Smooth muscle cell (in vitro differentiated cells): ENCODE results near the gene LRBA. TPM values are rescaled to one million over a fixed set of nuclear protein-coding genes. Genes with fewer than 3 reads are reported as not detected.

Experiments used
- DNase-seq: peaks from one replicate; lab custom pipeline; 2025; ENCODE audit not compliant: unreplicated experiment; lab: John Stamatoyannopoulos, UW
- H2AFZ ChIP-seq: fragments of 200-600 bp; sonication (generic); 2 replicates; pipeline ENCODE4 v1.6.0; 2016; ENCODE audit warnings: antibody characterized with exemption, low read depth, mild to moderate bottlenecking
- H3F3A ChIP-seq: fragments of 200-600 bp; sonication (generic); 2 replicates; pipeline ENCODE4 v1.6.0; 2017; ENCODE audit warnings: antibody characterized with exemption, low read depth
- H3K27ac ChIP-seq: fragments of 200-600 bp; sonication (generic); 2 replicates; pipeline ENCODE4 v1.5.1; 2016; ENCODE audit warnings: low read depth, mild to moderate bottlenecking
- H3K27me3 ChIP-seq: fragments of 200-600 bp; sonication (generic); 2 replicates; pipeline ENCODE4 v1.6.1; 2016; ENCODE audit warnings: low read depth, mild to moderate bottlenecking
- H3K36me3 ChIP-seq: fragments of 200-600 bp; sonication (generic); 2 replicates; pipeline ENCODE4 v1.5.1; 2016; ENCODE audit warnings: low read depth
- H3K4me1 ChIP-seq: fragments of 200-600 bp; sonication (generic); 2 replicates; pipeline ENCODE4 v1.5.1; 2016; ENCODE audit warnings: low read depth
- H3K4me2 ChIP-seq: fragments of 200-600 bp; sonication (generic); 2 replicates; pipeline ENCODE4 v1.6.0; 2016; ENCODE audit warnings: mild to moderate bottlenecking
- H3K4me3 ChIP-seq: fragments of 200-600 bp; sonication (generic); 2 replicates; pipeline ENCODE4 v1.5.1; 2016; ENCODE audit warnings: mild to moderate bottlenecking
- H3K79me2 ChIP-seq: fragments of 200-600 bp; sonication (generic); 2 replicates; pipeline ENCODE4 v1.6.0; 2016; ENCODE audit warnings: low read depth, mild to moderate bottlenecking
- H3K9ac ChIP-seq: fragments of 200-600 bp; sonication (generic); 2 replicates; pipeline ENCODE4 v1.6.0; 2016; ENCODE audit warnings: low read depth
- H3K9me3 ChIP-seq: fragments of 200-600 bp; sonication (generic); replicated peaks from 2 replicates; pipeline ENCODE4 v1.5.1; 2016; ENCODE audit warnings: low read depth
- H4K20me1 ChIP-seq: fragments of 200-600 bp; sonication (generic); 2 replicates; pipeline ENCODE4 v1.6.0; 2016; ENCODE audit warnings: low read depth
- CTCF ChIP-seq: fragments of 200-600 bp; sonication (generic); IDR thresholded peaks from 2 replicates; pipeline ENCODE4 v1.5.1; 2017; ENCODE audit warnings: borderline replicate concordance, mild to moderate bottlenecking, antibody characterized with exemption; ENCODE audit not compliant: insufficient read depth, poor library complexity, severe bottlenecking
- WGBS: methylation state at CpG from one replicate; pipeline ENCODE4 v1.1.7; 2016; ENCODE audit warnings: low lambda C conversion rate; 5-methylcytosine and 5-hydroxymethylcytosine counted together
- polyA plus RNA-seq: library from polyadenylated mRNA; unstranded; fragments of >200 nt; fragmentation: Nextera tagmentation; extraction: Ambion mirVana; gene quantifications from 2 replicates; pipeline ENCODE4 v1.2.1, GENCODE V29; 2016
- total RNA-seq: library from RNA; depleted of rRNA; stranded (reverse); fragments of >200 nt; gene quantifications from 2 replicates; pipeline ENCODE4 v1.2.3, GENCODE V29; 2014

The LRBA gene
- total and polyA plus RNA-seq, 2 experiments from 2014 or later, result 1.6 to 26.2 TPM

GRCh38 chr4:150817017-150817416 is 198.1 kb downstream of the LRBA start:
- no peaks in the 10 kb centered on the region for H3K79me2 ChIP-seq
- no peak overlapping the region for H3K4me2 ChIP-seq
- DNase-seq, result no peak
- H3K4me3 ChIP-seq, result no peak overlapping the region
- H3K9me3 ChIP-seq, result no peaks in the 10 kb centered on the region
- WGBS, result 89% methylated on average over 1 of the region's 1 CpG
- no peak for TF ChIP-seq CTCF
- H3K9ac ChIP-seq, result no peak overlapping the region
- H4K20me1 ChIP-seq, result no peaks in the 10 kb centered on the region
- no peaks in the 10 kb centered on the region for H3F3A ChIP-seq
- no peaks in the 10 kb centered on the region for H3K36me3 ChIP-seq
- H2AFZ ChIP-seq, result no peak overlapping the region
- no peaks in the 10 kb centered on the region for H3K27me3 ChIP-seq
- H3K27ac ChIP-seq, result no peak overlapping the region
- H3K4me1 ChIP-seq, result no peaks in the 10 kb centered on the region

- no peak for DNase-seq
- no peaks in the 10 kb centered on the region for H3K79me2 ChIP-seq
- H2AFZ ChIP-seq, result no peak overlapping the region
- H3K9ac ChIP-seq, result no peak overlapping the region
- H3K9me3 ChIP-seq, result no peaks in the 10 kb centered on the region
- no peaks in the 10 kb centered on the region for H3K4me1 ChIP-seq
- H4K20me1 ChIP-seq, result no peaks in the 10 kb centered on the region
- no peak overlapping the region for H3K4me2 ChIP-seq
- no peak overlapping the region for H3K4me3 ChIP-seq
- H3K36me3 ChIP-seq, result no peaks in the 10 kb centered on the region
- no peak for TF ChIP-seq CTCF
- H3K27me3 ChIP-seq, result no peaks in the 10 kb centered on the region
- H3F3A ChIP-seq, result no peaks in the 10 kb centered on the region
- no peak overlapping the region for H3K27ac ChIP-seq
Observed at GRCh38 chr4:150816491-150816890, 198.6 kb downstream of the LRBA start.

DNA sequence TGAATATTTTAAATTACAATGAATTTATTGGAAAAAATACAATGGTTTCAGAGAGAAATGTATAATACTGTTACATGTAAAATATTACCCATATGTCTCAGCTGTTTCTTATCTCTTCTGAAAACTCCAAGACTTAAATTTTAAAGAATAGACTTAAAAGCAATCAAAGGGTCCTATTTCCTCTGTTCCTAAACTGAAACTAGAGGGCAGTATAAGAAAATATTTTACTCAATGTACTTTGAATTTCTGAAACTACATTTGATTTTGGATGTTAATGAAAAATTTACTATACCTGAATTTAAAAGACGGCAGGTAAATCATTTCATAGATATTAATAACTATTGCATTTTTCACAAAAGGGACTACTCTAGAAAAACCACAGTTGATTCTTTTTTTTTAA is 200.2 kb downstream of the LRBA start:
- no peaks in the 10 kb centered on the region for H4K20me1 ChIP-seq
- no peak overlapping the region for H3K27ac ChIP-seq
- no peak overlapping the region for H3K4me3 ChIP-seq
- H3K9me3 ChIP-seq, result no peaks in the 10 kb centered on the region
- H3K79me2 ChIP-seq, result no peaks in the 10 kb centered on the region
- no peak overlapping the region for H2AFZ ChIP-seq
- DNase-seq, result no peak
- no peaks in the 10 kb centered on the region for H3K4me1 ChIP-seq
- TF ChIP-seq CTCF, result no peak
- 92% methylated on average over 1 of the region's 1 CpG for WGBS
- no peaks in the 10 kb centered on the region for H3K27me3 ChIP-seq
- no peaks in the 10 kb centered on the region for H3F3A ChIP-seq
- H3K9ac ChIP-seq, result no peak overlapping the region
- no peak overlapping the region for H3K4me2 ChIP-seq
- H3K36me3 ChIP-seq, result no peaks in the 10 kb centered on the region

- 84% methylated on average over 3 of the region's 3 CpGs for WGBS
- H3K9me3 ChIP-seq, result no peaks in the 10 kb centered on the region
- no peak overlapping the region for H3K4me3 ChIP-seq
- H3K27ac ChIP-seq, result no peak overlapping the region
- no peak overlapping the region for H2AFZ ChIP-seq
- H3K79me2 ChIP-seq, result no peaks in the 10 kb centered on the region
- TF ChIP-seq CTCF, result no peak
- no peaks in the 10 kb centered on the region for H3K4me1 ChIP-seq
- H3K9ac ChIP-seq, result no peak overlapping the region
- DNase-seq, result no peak
- H4K20me1 ChIP-seq, result no peaks in the 10 kb centered on the region
- no peaks in the 10 kb centered on the region for H3K27me3 ChIP-seq
- no peaks in the 10 kb centered on the region for H3K36me3 ChIP-seq
- no peaks in the 10 kb centered on the region for H3F3A ChIP-seq
- no peak overlapping the region for H3K4me2 ChIP-seq
Observed at GRCh38 chr4:150805183-150806025, 209.7 kb downstream of the LRBA start.
